Posterior vena cava (tissue), 2 donors: ENCODE measurements around the gene RNF13. TPM values are rescaled to one million over a fixed set of nuclear protein-coding genes. Genes with fewer than 3 reads are reported as not detected.
"Not testable (repeated sequence)": the region's sequence is repeated elsewhere in the genome, so short reads cannot be mapped to it uniquely, and the experiment has no call there.

ENCODE experiments used
- DNase-seq: peaks from one replicate; pipeline ENCODE4 v3.0.0-alpha.2; 2020; ENCODE audit warnings: low spot score
- intact Hi-C, 2 donors: fragments of 100-400 bp; cut with DNase I; formaldehyde crosslinking; loops; one replicate each; pipeline versions ENCODE4 v1.14.1 to v1.14.2; 2022 to 2023
- total RNA-seq, 2 donors: library from RNA; stranded (reverse); fragmentation: NEBNext Ultra II Directional; extraction: Animal tissue kit (Norgen Biotek cat#: 25700); gene quantifications; one replicate each; pipeline ENCODE4 v1.2.1, GENCODE V29; 2021
- donor health status: DM: yes; HTN: yes; CAD: no.
- donor health status: DM: yes; HTN: yes; CAD: no.

Gene RNF13
- total RNA-seq, 2 donors from 2014 or later = 77.9 to 78.5 TPM

- DNase-seq = no peak
- intact Hi-C loops = no loop called here
These were observed 120.8 kb downstream of the RNF13 start for GRCh38 chr3:149933858-149934257.

GRCh38 chr3:149934524-149934923 lies 121.5 kb downstream of the RNF13 start:
- intact Hi-C loops = no loop called here
- DNase-seq = peak; percentile 80

GRCh38 chr3:149936812-149937230 lies 123.8 kb downstream of the RNF13 start:
- no peak for DNase-seq
- intact Hi-C loops = no loop called here

- DNase-seq, intact Hi-C loops: not testable (repeated sequence)
These were observed 125.5 kb downstream of the RNF13 start for GRCh38 chr3:149938392-149939055.

GRCh38 chr3:149941186-149941585 lies 128.2 kb downstream of the RNF13 start:
- no peak for DNase-seq
- intact Hi-C loops = no loop called here

GRCh38 chr3:149941946-149942345 lies 128.9 kb downstream of the RNF13 start:
- no peak for DNase-seq
- intact Hi-C loops = no loop called here

GRCh38 chr3:149942409-149942808 lies 129.4 kb downstream of the RNF13 start:
- intact Hi-C loops = no loop called here
- no peak for DNase-seq

GRCh38 chr3:149943966-149944365 lies 131.0 kb downstream of the RNF13 start:
- DNase-seq = not testable (repeated sequence)

GRCh38 chr3:149947231-149947630 lies 134.2 kb downstream of the RNF13 start:
- intact Hi-C loops = no loop called here
- no peak for DNase-seq

More at GRCh38 chr3:149943966-149944365, 131.0 kb downstream of the RNF13 start:
- intact Hi-C loops = not testable (repeated sequence)

- DNase-seq = no peak
- intact Hi-C loops = no loop called here
These were observed 136.2 kb downstream of the RNF13 start for GRCh38 chr3:149949181-149949580.

GRCh38 chr3:149954812-149955211 lies 141.8 kb downstream of the RNF13 start:
- intact Hi-C loops = no loop called here
- no peak for DNase-seq

GRCh38 chr3:149955449-149955848 lies 142.4 kb downstream of the RNF13 start:
- intact Hi-C loops = no loop called here
- no peak for DNase-seq

GRCh38 chr3:149957361-149958125 lies 144.5 kb downstream of the RNF13 start:
- no peak for DNase-seq
- intact Hi-C loops = no loop called here

- intact Hi-C loops = no loop called here
- no peak for DNase-seq
These were observed 145.3 kb downstream of the RNF13 start for GRCh38 chr3:149958171-149958796.

- intact Hi-C loops = no loop called here
- DNase-seq = no peak
These were observed 146.4 kb downstream of the RNF13 start for GRCh38 chr3:149959443-149959842.

GRCh38 chr3:149963485-149963884 lies 150.5 kb downstream of the RNF13 start:
- intact Hi-C loops = loop anchor here in 1 of 2 donors (10.0 kb wide), 1 partner anchor 531 kb away; no protein-coding TSS in a partner anchor
- DNase-seq = no peak

- intact Hi-C loops = loop anchor here in 1 of 2 donors (10.0 kb wide), 1 partner anchor 531 kb away; no protein-coding TSS in a partner anchor
- DNase-seq = no peak
These were observed 151.3 kb downstream of the RNF13 start for GRCh38 chr3:149964291-149964690.

GRCh38 chr3:149965278-149965677 lies 152.3 kb downstream of the RNF13 start:
- no peak for DNase-seq
- intact Hi-C loops = loop anchor here in 1 of 2 donors (10.0 kb wide), 1 partner anchor 530 kb away; no protein-coding TSS in a partner anchor

GRCh38 chr3:149967086-149967685 lies 154.2 kb downstream of the RNF13 start:
- intact Hi-C loops = loop anchor here in 1 of 2 donors (2.0 to 10.0 kb wide), 2 partner anchors 218 to 528 kb away; no protein-coding TSS in a partner anchor
- DNase-seq = no peak
